HG02981 (cell line): ENCODE measurements around the gene TRIP6.

ENCODE experiments used
- ATAC-seq: cut with Tn5 transposase; IDR thresholded peaks from one replicate; pipeline ENCODE4 v1.9.1; 2021; ENCODE audit warnings: mild to moderate bottlenecking, moderate library complexity; ENCODE audit not compliant: unreplicated experiment

The TRIP6 gene

DNA sequence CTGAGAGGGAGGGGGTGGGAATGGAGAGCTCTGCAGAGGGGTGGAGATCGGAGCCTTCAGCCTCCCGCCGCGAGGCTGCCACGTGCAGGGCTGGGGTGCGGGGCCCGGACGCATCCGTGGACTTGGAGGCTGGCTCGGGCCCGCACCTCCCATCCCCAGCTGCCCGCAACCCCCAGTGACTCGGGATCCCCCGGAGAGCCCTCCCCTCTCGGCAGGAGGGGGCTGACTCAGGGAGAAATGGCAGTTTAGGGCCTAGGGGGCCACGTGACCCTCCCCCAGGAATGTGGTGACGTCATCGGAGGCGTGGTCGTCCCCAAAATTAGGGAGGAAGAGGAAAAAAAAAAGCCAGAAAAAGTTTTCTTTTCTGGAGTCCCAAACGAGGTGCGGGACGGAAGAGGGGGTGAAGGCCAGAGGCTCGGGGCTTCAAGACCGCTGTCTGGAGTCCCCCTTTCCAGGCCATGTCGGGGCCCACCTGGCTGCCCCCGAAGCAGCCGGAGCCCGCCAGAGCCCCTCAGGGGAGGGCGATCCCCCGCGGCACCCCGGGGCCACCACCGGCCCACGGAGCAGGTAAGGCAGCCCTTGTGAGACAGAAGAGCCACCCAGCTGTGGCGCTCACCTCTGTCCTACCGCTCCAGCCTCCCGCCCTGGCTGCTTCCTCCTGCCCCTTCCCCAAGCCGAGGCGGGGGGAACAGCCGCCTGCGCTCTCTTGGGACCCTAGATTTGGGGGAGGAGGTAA, at the start of gene TRIP6:
TSS of gene TRIP6 (plus strand) at position 348 of the 736 bp plus-strand sequence. CDS start at position 459, 111 bp downstream.
- no peak for ATAC-seq

DNA sequence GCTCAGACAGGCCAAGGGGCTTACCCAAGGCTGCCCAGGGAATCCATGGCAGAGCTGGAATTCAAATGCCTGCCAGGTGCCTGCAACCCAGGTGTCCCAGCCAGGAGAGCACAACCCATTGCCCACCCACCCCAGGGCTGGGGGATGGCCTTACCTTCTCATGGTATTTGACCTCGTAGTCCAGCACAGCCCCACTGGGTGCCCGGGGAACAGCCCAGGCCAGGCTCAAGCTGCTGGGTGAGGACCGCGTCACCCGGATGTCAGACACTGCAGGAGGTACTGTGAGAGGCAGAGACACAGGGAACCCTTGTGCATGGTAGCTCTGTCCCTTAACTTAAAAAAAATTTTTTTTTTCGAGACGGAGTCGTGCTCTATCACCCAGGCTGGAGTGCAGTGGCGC, 48.8 kb upstream of the TRIP6 start:
- no peak for ATAC-seq

DNA sequence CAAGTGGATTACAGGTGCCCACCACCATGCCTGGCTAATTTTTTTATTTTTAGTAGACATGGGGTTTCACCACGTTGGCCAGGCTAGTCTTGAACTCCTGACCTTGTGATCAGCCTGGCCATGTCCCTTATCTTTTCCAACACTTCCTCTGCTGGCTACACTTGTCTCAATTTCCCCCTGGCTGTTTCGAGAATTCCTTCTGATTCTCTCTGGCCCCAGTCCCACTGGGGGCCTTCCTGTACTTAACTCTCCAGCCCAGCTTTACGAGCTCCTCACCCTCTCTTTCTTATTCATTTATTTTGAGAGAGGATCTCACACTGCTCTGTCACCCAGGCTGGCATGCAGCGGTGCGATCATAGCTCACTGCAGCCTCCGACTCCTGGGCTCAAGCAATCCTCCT, 48.4 kb upstream of the TRIP6 start:
- ATAC-seq = no peak

DNA sequence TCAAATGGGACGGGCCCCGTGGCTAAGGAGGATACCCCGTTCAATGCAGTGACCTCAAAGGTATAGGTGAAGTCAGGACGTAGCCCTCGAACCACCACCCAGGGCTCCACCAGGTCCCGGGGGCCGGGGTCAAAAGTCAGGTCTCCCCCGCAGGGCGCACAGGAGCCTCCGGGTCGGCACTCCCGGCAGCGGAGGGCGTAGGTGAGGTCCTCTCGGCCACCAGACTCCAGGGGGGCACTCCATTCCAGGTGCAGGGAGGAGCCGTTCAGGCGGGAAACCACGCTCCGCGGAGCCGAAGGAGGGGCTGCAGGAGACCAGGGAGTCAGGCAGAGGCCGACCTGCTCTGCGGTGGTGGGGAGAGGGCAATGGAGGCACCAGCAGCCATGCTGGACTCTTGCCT, 47.6 kb upstream of the TRIP6 start:
- no peak for ATAC-seq

DNA sequence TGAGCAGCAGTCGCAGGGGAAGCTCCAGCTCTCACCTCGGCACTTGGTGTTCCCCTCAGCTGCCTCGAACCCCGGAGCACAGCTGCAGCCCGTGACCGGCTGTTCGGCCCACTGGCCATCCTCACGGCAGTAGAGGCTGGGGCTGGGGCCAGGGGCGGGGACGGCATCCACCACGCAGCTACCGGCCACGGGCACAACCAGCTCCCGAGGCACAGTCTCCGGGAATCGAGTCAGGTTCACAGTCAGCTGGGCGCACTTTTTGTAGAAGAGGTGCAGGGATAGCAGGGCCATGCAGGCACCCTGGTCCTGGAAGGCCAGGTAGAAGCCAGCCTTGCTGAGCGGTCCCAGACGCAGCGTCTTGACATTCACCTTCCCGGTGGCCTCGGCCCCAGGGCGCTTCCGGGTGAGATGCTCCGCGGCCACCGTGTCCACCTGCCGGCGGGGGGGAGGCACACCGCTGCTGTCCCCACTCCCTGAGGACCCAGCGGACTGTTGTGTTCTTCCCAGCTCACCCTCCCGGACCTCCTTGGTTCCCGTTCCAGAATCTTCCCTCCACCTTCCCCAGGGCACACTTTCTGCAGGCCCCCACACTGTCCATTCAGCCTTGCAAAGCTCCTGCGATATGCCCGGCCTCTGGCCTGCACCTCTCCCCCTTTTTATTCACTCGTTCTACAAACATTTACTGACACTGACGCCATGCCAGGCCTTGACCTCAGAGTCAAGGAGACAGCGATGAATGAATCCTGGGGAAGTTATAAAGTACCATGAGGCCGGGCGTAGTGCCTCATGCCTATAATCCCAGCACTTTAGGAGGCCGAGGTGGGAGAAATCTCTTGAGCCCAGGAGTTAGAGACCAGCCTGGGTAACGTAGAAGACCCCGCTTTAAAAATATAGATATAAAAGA, 44.7 kb upstream of the TRIP6 start:
- ATAC-seq = no peak

GRCh38 chr7:100823140-100823525, 44.1 kb upstream of the TRIP6 start:
- ATAC-seq = no peak

DNA sequence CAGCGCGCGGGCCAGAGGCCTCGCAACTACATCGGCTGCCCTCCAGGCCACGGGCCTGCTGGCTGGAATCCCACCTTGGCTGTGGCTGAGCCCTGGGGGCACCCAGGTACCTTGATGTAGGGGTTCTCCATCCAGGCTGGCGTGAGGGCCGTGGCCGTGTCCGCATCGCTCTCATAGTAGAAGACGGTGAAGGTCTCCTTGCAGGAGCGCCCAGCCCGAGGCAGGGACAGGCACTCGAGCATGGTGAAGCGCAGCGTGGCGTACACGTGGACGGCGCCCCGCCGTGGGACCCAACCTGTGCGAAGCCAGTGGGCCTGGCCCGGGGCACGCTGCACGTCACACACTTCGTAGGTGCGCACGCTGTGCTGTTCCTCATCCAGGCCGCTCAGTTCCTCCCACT, 43.7 kb upstream of the TRIP6 start:
- no peak for ATAC-seq

DNA sequence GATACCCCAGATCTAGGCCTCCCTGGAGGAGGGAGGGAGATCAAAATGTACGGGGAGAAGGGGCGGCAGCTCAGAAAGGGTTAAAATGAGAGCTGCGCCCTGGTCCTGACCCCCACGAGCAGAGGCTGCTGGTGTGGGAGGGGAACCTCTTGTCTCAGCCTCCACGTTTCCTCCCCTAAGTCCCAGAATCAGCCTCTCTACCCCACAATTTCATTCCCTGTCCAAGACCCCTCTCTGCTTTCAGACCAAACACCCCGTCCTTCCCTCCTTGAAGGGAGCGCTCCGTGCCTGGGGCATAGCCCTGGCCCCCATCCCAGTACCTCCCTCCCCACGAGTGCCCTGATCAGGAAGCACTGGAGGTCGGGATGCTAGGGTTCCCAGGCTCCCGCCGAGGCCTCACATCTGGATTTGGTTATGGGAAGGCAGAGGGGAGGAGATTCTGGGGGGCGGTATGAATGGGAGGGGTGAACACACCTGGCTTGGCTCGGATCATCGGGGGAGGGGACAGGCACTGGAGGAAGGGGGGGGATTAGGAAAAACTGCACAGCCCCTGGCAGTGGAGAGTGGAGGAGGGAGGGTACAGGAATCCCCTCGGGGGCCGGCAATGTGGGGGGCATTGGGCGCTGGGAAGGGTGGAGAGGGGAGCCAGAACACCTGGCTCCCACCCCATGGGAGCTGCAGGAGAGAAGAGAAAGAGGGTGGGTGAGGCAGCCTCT, 42.5 kb upstream of the TRIP6 start:
- no peak for ATAC-seq

DNA sequence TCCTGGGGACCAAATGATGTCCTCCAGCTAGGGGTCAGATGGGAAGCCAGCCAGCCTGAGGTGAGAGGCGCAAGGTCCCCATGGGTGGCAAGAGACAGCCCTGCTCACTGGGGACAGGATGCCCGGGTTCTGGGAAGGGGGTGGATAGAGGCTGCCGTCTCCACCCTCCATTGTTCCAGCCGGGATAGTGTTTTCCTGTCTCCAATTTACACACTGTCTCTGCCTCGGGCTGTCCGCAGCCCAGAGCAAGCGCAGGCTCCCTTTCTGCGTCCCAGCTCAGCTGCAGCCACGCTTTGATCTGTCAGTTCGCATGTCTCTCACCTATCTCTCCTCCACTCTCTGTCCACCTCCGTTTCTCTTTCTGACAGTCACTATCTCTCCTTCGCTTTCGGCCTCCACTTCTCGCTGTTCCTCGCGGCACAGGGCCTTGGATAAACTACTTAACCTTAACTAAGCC, 41.9 kb upstream of the TRIP6 start:
- no peak for ATAC-seq

GRCh38 chr7:100825751-100826513, 41.3 kb upstream of the TRIP6 start:
- no peak for ATAC-seq

DNA sequence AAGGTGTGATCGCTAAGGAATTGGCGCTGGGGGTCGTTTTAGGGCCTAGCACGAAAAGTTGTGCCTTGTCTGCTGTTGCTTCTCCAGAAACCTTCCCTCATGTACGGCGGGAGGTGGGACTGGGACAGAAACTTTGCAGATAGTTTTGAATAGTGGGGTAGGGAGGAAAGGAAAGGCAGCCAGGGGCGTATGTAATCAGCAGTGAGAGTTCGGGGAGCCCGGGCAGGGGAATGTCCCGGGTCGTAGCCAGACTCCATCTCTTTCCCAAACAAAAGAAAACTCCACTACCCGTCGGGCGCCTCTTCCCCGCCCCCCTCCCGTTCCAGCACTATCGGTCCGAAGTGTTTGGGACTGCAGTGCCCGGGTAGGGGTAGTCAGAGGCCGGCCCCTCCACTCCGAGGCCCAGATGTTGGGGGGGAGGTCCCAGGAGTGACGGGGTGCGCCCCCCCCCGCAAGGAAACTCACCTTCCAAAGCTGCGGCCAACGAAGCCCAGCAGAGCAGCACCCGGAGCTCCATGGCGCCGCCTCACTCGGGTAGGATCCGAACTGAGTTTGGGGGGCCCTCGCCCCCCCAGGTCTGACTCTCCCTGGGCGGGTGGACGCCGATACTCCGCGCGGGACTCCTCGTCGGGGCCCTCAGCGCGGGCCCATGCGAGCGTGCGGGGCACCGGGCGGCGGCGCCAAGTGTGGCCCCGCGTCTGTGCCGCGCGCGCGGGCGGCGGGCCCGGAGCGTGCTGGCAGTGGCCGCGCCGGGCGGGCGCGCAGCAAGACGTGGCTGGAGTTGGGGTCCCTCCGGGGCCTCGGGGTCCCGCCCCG, 40.5 kb upstream of the TRIP6 start:
- no peak for ATAC-seq

DNA sequence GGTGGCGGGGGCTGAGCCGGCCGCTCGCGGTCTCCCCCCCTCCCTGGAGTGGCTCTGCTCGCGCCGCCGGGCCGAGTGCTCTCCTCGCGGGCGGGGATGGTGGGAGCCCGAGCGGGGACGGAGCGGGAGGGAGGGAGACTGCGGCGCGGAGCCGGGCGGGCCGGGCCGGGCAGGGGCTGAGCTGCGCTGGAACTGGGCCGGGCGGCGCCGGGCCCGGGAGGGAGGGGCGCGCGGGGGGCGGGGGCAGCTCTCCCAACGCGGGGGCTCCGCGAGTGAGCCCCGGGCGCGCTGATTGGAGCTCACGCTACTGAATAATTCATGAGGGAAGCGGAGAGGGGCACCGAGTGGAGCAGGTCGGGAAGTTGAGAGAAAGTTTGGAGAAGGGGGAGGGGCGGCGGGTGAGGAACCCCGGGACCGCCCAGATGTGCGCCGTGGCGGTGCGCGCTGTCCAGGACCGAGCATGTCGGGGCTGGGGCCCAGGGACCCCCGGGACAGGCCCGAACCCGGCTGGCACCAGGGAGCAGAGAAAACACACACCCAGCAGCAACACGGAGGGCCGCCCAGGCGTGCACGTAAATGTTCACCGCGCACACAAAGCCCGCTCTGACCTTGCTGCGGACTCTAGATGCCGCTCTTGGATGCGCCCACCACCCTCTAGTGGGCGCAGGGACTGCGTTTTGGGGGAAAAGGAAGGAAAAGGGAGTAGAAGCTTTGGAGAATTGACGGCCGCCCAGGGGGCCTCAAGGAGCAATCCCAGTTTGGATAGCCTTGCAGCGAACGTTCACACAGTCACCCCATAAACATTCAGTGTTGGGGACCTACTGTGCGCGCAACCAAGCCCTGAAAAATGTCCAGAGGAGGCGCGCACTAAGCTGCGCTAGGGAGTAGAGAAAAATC, 39.6 kb upstream of the TRIP6 start, which contains the start of gene EPHB4:
TSS of gene EPHB4 (minus strand) at position 194 of the 897 bp plus-strand sequence. CDS start 493 bp downstream, outside the sequence.
- ATAC-seq = no peak

GRCh38 chr7:100829150-100829716, 38.0 kb upstream of the TRIP6 start:
- ATAC-seq = no peak

GRCh38 chr7:100830396-100830795, 36.8 kb upstream of the TRIP6 start:
- ATAC-seq = no peak

- no peak for ATAC-seq
Observed at GRCh38 chr7:100832281-100832633, 34.9 kb upstream of the TRIP6 start.

GRCh38 chr7:100835903-100836811, 31.0 kb upstream of the TRIP6 start:
- no peak for ATAC-seq

DNA sequence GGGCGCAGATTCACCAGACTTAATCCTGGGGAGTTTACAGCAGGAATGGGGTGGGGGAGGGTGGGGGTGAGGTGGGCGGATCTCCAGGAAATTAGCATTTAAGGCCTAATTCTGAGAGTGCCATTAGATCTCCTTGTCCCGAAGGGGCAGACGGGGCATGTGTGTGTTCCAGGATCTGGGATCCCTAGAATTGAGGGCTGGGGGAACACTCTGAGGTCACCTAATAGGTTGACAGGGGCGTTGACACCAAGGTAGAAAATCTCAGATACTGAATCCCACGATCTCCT, 30.4 kb upstream of the TRIP6 start:
- ATAC-seq = no peak
